ENCODE measurements around the gene AGBL5. TPM values are rescaled to one million over a fixed set of nuclear protein-coding genes. Genes with fewer than 3 reads are reported as not detected.

AGBL5 gene
- total and polyA plus RNA-seq, 2 of the 13 experiments (the other 11 are each of a cell fraction or from before 2014, with no cell fraction given): 55.9 to 73.3 TPM

DNA sequence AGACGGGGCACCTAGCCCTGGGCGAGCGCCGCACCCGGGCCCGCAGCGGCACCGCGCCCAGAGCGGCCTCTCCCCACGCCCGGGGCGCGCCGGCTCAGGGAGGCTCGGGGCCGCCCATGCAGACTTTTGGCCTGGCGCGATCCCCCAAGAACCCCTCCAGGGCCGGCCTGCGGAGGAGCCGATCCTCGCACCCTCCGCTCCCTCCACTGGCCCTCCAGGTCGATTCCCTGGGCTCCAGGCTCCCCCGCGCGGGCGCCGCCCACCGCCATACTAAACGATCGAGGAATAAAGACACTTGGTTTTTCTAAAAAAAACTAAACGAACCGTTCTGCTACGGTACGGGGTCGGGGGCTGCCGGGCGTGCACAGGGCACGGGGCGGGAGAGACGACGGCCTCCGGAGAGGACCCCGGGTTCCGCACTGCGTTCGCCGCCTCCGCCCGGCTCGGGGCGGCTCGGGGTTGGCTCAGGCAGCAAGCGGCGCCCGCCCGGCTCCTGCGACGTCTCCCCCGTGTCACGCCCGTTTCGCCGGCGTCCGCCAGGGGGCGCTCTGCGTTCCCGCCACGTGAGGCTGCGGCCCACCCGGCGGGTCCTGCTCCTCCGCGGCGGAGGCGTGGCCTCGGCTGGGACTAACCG is 34.7 kb downstream of the AGBL5 start (continued):
- TF ChIP-seq, protein P1, sequence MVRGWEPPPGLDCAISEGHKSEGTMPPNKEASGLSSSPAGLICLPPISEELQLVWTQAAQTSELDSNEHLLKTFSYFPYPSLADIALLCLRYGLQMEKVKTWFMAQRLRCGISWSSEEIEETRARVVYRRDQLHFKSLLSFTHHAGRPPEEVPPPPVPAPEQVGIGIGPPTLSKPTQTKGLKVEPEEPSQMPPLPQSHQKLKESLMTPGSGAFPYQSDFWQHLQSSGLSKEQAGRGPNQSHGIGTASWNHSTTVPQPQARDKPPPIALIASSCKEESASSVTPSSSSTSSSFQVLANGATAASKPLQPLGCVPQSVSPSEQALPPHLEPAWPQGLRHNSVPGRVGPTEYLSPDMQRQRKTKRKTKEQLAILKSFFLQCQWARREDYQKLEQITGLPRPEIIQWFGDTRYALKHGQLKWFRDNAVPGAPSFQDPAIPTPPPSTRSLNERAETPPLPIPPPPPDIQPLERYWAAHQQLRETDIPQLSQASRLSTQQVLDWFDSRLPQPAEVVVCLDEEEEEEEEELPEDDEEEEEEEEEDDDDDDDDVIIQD (CRISPR knock-in tag; IDR thresholded peaks at IDR 0.05; ENCODE audit: low read depth): no peak
- no peak for TF ChIP-seq KLF13 (CRISPR knock-in tag; IDR thresholded peaks at IDR 0.05)
- TF ChIP-seq, protein P2, sequence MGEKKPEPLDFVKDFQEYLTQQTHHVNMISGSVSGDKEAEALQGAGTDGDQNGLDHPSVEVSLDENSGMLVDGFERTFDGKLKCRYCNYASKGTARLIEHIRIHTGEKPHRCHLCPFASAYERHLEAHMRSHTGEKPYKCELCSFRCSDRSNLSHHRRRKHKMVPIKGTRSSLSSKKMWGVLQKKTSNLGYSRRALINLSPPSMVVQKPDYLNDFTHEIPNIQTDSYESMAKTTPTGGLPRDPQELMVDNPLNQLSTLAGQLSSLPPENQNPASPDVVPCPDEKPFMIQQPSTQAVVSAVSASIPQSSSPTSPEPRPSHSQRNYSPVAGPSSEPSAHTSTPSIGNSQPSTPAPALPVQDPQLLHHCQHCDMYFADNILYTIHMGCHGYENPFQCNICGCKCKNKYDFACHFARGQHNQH (CRISPR knock-in tag; IDR thresholded peaks at IDR 0.05): peak; percentile 54; the same call in 1 of the 2 replicates
- peak; percentile 34; the same call in 1 of the 2 replicates for TF ChIP-seq HNF4G (IDR thresholded peaks at IDR 0.05; ENCODE audit: borderline replicate concordance, low read depth, low read length)
- TF ChIP-seq HNF4G (CRISPR knock-in tag; IDR thresholded peaks at IDR 0.05; ENCODE audit: borderline replicate concordance, low read depth): no peak
- TF ChIP-seq, protein P3, sequence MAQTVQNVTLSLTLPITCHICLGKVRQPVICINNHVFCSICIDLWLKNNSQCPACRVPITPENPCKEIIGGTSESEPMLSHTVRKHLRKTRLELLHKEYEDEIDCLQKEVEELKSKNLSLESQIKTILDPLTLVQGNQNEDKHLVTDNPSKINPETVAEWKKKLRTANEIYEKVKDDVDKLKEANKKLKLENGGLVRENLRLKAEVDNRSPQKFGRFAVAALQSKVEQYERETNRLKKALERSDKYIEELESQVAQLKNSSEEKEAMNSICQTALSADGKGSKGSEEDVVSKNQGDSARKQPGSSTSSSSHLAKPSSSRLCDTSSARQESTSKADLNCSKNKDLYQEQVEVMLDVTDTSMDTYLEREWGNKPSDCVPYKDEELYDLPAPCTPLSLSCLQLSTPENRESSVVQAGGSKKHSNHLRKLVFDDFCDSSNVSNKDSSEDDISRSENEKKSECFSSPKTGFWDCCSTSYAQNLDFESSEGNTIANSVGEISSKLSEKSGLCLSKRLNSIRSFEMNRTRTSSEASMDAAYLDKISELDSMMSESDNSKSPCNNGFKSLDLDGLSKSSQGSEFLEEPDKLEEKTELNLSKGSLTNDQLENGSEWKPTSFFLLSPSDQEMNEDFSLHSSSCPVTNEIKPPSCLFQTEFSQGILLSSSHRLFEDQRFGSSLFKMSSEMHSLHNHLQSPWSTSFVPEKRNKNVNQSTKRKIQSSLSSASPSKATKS (CRISPR knock-in tag; IDR thresholded peaks at IDR 0.05): no peak
- TF ChIP-seq, protein P4, sequence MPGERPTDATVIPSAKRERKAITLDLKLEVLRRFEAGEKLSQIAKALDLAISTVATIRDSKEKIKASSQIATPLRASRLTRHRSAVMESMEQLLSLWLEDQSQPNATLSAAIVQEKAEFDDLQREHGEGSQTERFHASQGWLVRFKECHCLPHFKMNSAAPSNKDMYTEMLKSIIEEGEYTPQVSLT (CRISPR knock-in tag; IDR thresholded peaks at IDR 0.05; ENCODE audit: borderline replicate concordance, low read depth): 0 out of 2 replicates have a peak, but pooled peaks have one; percentile 61
- TF ChIP-seq MATR3 (CRISPR knock-in tag; IDR thresholded peaks at IDR 0.05): no peak
- TF ChIP-seq, protein P5, sequence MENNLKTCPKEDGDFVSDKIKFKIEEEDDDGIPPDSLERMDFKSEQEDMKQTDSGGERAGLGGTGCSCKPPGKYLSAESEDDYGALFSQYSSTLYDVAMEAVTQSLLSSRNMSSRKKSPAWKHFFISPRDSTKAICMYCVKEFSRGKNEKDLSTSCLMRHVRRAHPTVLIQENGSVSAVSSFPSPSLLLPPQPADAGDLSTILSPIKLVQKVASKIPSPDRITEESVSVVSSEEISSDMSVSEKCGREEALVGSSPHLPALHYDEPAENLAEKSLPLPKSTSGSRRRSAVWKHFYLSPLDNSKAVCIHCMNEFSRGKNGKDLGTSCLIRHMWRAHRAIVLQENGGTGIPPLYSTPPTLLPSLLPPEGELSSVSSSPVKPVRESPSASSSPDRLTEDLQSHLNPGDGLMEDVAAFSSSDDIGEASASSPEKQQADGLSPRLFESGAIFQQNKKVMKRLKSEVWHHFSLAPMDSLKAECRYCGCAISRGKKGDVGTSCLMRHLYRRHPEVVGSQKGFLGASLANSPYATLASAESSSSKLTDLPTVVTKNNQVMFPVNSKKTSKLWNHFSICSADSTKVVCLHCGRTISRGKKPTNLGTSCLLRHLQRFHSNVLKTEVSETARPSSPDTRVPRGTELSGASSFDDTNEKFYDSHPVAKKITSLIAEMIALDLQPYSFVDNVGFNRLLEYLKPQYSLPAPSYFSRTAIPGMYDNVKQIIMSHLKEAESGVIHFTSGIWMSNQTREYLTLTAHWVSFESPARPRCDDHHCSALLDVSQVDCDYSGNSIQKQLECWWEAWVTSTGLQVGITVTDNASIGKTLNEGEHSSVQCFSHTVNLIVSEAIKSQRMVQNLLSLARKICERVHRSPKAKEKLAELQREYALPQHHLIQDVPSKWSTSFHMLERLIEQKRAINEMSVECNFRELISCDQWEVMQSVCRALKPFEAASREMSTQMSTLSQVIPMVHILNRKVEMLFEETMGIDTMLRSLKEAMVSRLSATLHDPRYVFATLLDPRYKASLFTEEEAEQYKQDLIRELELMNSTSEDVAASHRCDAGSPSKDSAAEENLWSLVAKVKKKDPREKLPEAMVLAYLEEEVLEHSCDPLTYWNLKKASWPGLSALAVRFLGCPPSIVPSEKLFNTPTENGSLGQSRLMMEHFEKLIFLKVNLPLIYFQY (CRISPR knock-in tag; IDR thresholded peaks at IDR 0.05; ENCODE audit: borderline replicate concordance): peak; percentile 90
- TF ChIP-seq HOXA9 (CRISPR knock-in tag; IDR thresholded peaks at IDR 0.05; ENCODE audit: borderline replicate concordance): no peak
- TF ChIP-seq, protein P6, sequence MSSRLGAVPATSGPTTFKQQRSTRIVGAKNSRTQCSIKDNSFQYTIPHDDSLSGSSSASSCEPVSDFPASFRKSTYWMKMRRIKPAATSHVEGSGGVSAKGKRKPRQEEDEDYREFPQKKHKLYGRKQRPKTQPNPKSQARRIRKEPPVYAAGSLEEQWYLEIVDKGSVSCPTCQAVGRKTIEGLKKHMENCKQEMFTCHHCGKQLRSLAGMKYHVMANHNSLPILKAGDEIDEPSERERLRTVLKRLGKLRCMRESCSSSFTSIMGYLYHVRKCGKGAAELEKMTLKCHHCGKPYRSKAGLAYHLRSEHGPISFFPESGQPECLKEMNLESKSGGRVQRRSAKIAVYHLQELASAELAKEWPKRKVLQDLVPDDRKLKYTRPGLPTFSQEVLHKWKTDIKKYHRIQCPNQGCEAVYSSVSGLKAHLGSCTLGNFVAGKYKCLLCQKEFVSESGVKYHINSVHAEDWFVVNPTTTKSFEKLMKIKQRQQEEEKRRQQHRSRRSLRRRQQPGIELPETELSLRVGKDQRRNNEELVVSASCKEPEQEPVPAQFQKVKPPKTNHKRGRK (CRISPR knock-in tag; IDR thresholded peaks at IDR 0.05): no peak
- peak; percentile 62; the same call in 1 of the 2 replicates for TF ChIP-seq ZNF746 (CRISPR knock-in tag; IDR thresholded peaks at IDR 0.05)
- TF ChIP-seq, protein P7, sequence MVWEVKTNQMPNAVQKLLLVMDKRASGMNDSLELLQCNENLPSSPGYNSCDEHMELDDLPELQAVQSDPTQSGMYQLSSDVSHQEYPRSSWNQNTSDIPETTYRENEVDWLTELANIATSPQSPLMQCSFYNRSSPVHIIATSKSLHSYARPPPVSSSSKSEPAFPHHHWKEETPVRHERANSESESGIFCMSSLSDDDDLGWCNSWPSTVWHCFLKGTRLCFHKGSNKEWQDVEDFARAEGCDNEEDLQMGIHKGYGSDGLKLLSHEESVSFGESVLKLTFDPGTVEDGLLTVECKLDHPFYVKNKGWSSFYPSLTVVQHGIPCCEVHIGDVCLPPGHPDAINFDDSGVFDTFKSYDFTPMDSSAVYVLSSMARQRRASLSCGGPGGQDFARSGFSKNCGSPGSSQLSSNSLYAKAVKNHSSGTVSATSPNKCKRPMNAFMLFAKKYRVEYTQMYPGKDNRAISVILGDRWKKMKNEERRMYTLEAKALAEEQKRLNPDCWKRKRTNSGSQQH (CRISPR knock-in tag; IDR thresholded peaks at IDR 0.05; ENCODE audit: low read depth): peak; percentile 92
- TF ChIP-seq ZNF766 (CRISPR knock-in tag; IDR thresholded peaks at IDR 0.05; ENCODE audit: borderline replicate concordance): peak; percentile 39; the same call in 1 of the 2 replicates
- TF ChIP-seq HNRNPK (IDR thresholded peaks at IDR 0.05; ENCODE audit: low read depth, low read length, poor library complexity, severe bottlenecking): peak; percentile 42

Data from HepG2 (cell line).